Mesendoderm (in vitro differentiated cells): ENCODE results near the gene FOXP1.

ENCODE experiments used
- DNase-seq: peaks from one replicate; pipeline ENCODE4 v3.0.0; 2013
- H2AK5ac ChIP-seq: 2 replicates; pipeline ENCODE4 v1.6.1; 2013; ENCODE audit warnings: low read length, inconsistent platforms
- H2BK120ac ChIP-seq: 2 replicates; pipeline ENCODE4 v1.6.1; 2013; ENCODE audit warnings: low read depth, mild to moderate bottlenecking, low read length, moderate library complexity, mixed read lengths
- H2BK15ac ChIP-seq: replicated peaks from 2 replicates; pipeline ENCODE4 v1.6.1; 2013; ENCODE audit warnings: low read depth, mild to moderate bottlenecking, moderate library complexity
- H2BK5ac ChIP-seq: 2 replicates; pipeline ENCODE4 v1.6.1; 2013; ENCODE audit warnings: low read length, inconsistent platforms
- H3K18ac ChIP-seq: 2 replicates; pipeline ENCODE4 v1.6.1; 2013; ENCODE audit warnings: mild to moderate bottlenecking, low read length, mixed read lengths
- H3K23ac ChIP-seq: one replicate; pipeline ENCODE4 v1.6.1; 2013; ENCODE audit warnings: low read length
- H3K27ac ChIP-seq: 2 replicates; pipeline ENCODE4 v1.5.1; 2013; ENCODE audit warnings: low read depth, mild to moderate bottlenecking, inconsistent platforms, low read length, moderate library complexity
- H3K27me3 ChIP-seq: 2 replicates; pipeline ENCODE4 v1.6.1; 2013; ENCODE audit warnings: low read length, control low read depth, mild to moderate bottlenecking, inconsistent platforms; ENCODE audit not compliant: insufficient read depth, poor library complexity
- H3K36me3 ChIP-seq: 2 replicates; pipeline ENCODE4 v1.6.1; 2013; ENCODE audit warnings: low read length, inconsistent platforms; ENCODE audit not compliant: control insufficient read depth, insufficient read depth
- H3K4ac ChIP-seq: one replicate; pipeline ENCODE4 v1.6.1; 2013; ENCODE audit warnings: low read depth, mild to moderate bottlenecking, low read length, moderate library complexity
- H3K4me1 ChIP-seq: 2 replicates; pipeline ENCODE4 v1.6.1; 2013; ENCODE audit warnings: low read depth, low read length, inconsistent platforms; ENCODE audit not compliant: control insufficient read depth
- H3K4me2 ChIP-seq: 2 replicates; pipeline ENCODE4 v1.6.1; 2013; ENCODE audit warnings: low read length
- H3K4me3 ChIP-seq: 2 replicates; pipeline ENCODE4 v1.5.1; 2013; ENCODE audit warnings: mild to moderate bottlenecking, low read length
- H3K56ac ChIP-seq: one replicate; pipeline ENCODE4 v1.6.1; 2013; ENCODE audit warnings: low read length
- H3K79me1 ChIP-seq: 2 replicates; pipeline ENCODE4 v1.6.1; 2013; ENCODE audit warnings: low read length, inconsistent platforms
- H3K79me2 ChIP-seq: 2 replicates; pipeline ENCODE4 v1.6.1; 2013; ENCODE audit warnings: mild to moderate bottlenecking, low read length; ENCODE audit not compliant: control insufficient read depth, insufficient read depth
- H3K9ac ChIP-seq: 2 replicates; pipeline ENCODE4 v1.6.1; 2013; ENCODE audit warnings: low read length, inconsistent platforms
- H4K5ac ChIP-seq: one replicate; pipeline ENCODE4 v1.6.1; 2013; ENCODE audit warnings: low read length
- H4K8ac ChIP-seq: one replicate; pipeline ENCODE4 v1.6.1; 2013; ENCODE audit warnings: low read depth, mild to moderate bottlenecking, control low read depth, low read length, moderate library complexity
- WGBS: extraction: QIAGEN DNeasy Blood & Tissue Kit; methylation state at CpG from one replicate; pipeline ENCODE4 v1.1.7; 2013; ENCODE audit warnings: low lambda C conversion rate, missing lambda C conversion rate; ENCODE audit not compliant: insufficient coverage; ENCODE audit errors: extremely low coverage; 5-methylcytosine and 5-hydroxymethylcytosine counted together

The FOXP1 gene

GRCh38 chr3:71005702-71006321 is 577.7 kb downstream of the FOXP1 start:
- Histone ChIP-seq H2BK15ac (no peak overlapping the region), H2BK120ac (no peak overlapping the region), H4K5ac (no peak overlapping the region), H3K4me1 (peaks cover 5% of the 10 kb centered on the region), H3K79me1 (no peaks in the 10 kb centered on the region), H2BK5ac (no peak overlapping the region), H3K4me3 (no peak overlapping the region), H2AK5ac (no peak overlapping the region), H3K36me3 (no peaks in the 10 kb centered on the region), H3K27me3 (no peaks in the 10 kb centered on the region), H3K4me2 (no peak overlapping the region), H3K56ac (no peak overlapping the region), H3K9ac (no peak overlapping the region), H3K18ac (peak overlapping the region; percentile 75), H4K8ac (no peak overlapping the region), H3K4ac (no peak overlapping the region), H3K23ac (no peak overlapping the region), H3K79me2 (no peaks in the 10 kb centered on the region), H3K27ac (no peak overlapping the region)
- WGBS: no CpG with 5 or more reads among the region's 10 CpGs
- DNase-seq: no peak

DNA sequence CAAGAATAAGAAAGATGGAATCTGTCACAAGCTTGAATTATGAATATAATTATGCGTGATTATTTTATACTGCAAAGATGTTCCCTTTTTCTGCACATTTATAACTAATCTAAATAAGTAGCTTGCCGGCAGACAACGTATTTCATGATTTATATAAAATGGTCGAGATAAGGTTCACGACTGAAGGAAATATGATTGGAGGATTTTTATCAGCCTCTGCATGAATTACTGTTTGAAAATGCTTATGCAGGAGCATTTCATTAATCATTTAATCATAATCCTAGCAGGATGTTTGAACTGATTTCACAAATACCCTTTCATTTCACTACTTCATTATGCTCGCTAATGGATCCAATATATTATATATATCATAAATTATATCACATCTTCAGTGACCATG is 580.0 kb downstream of the FOXP1 start:
- no peaks in the 10 kb centered on the region for H3K36me3 ChIP-seq
- no peak overlapping the region for H3K23ac ChIP-seq
- no peak overlapping the region for H4K8ac ChIP-seq
- H2BK15ac ChIP-seq: no peak overlapping the region
- H3K79me1 ChIP-seq: no peaks in the 10 kb centered on the region
- H2BK5ac ChIP-seq: no peak overlapping the region
- no peaks in the 10 kb centered on the region for H3K79me2 ChIP-seq
- no peak overlapping the region for H2BK120ac ChIP-seq
- no peak overlapping the region for H3K27ac ChIP-seq
- H3K4me2 ChIP-seq: no peak overlapping the region
- no peak overlapping the region for H3K9ac ChIP-seq
- H3K27me3 ChIP-seq: no peaks in the 10 kb centered on the region
- no peak overlapping the region for H3K4me3 ChIP-seq
- H3K4me1 ChIP-seq: peaks cover 5% of the 10 kb centered on the region
- H4K5ac ChIP-seq: no peak overlapping the region
- WGBS: 100% methylated on average over 1 of the region's 6 CpGs
- no peak overlapping the region for H3K4ac ChIP-seq
- no peak for DNase-seq
- no peak overlapping the region for H2AK5ac ChIP-seq
- H3K56ac ChIP-seq: no peak overlapping the region
- no peak overlapping the region for H3K18ac ChIP-seq

DNA sequence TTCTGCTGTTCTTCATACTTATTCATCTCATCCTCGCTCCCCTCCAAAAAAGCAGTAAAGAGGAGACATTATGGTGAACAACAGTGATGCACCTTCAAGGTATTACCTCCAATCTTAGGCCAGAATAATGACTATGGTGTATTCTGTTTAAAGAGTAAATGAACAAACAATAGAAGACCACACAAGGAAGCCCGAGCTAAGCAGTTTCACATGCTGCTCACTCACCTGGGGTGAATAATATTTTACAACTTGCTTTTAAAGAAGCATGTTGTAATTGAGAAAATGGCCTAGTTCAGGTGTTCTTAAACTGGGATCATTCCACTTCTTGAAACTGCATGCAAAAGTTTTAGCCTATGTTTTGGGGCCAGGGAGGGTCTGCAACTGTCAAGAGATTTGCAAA is 581.2 kb downstream of the FOXP1 start:
- H3K79me2 ChIP-seq: no peaks in the 10 kb centered on the region
- H3K36me3 ChIP-seq: no peaks in the 10 kb centered on the region
- no peak overlapping the region for H3K27ac ChIP-seq
- H3K23ac ChIP-seq: no peak overlapping the region
- no peak for DNase-seq
- H2BK15ac ChIP-seq: no peak overlapping the region
- H2AK5ac ChIP-seq: no peak overlapping the region
- peaks cover 4% of the 10 kb centered on the region for H3K4me1 ChIP-seq
- no peak overlapping the region for H3K18ac ChIP-seq
- H2BK120ac ChIP-seq: no peak overlapping the region
- H2BK5ac ChIP-seq: no peak overlapping the region
- no peaks in the 10 kb centered on the region for H3K27me3 ChIP-seq
- no peak overlapping the region for H3K4ac ChIP-seq
- no peak overlapping the region for H3K4me2 ChIP-seq
- no peaks in the 10 kb centered on the region for H3K79me1 ChIP-seq
- no peak overlapping the region for H4K5ac ChIP-seq
- H3K56ac ChIP-seq: no peak overlapping the region
- WGBS: no CpG with 5 or more reads among the region's 2 CpGs
- no peak overlapping the region for H4K8ac ChIP-seq
- H3K4me3 ChIP-seq: no peak overlapping the region
- H3K9ac ChIP-seq: no peak overlapping the region

DNA sequence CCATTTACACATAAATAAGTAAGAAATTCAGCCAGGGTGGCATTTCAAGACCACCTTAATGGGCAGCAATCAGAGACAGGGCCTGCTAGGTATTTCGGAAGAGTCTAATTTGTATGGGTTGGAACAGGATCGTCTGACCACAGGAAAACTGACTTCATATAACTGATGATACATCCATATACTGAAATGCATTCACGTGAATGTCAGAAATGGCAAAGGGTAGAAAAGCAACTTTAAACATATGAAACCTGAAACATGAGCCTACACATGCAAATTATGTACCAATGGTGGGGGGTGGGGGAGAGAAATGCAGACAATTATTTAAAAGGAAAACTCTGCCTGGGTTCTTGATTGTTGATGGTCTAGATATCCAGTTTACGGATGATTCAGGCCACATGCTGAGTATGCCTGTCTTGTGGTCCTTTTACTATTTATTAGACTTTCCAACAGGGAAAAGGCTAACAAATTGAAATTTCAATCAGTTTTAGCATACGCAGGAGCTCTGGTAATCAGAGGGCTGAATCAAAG is 582.2 kb downstream of the FOXP1 start:
- no peaks in the 10 kb centered on the region for H3K79me2 ChIP-seq
- WGBS: no CpG with 5 or more reads among the region's 5 CpGs

DNA sequence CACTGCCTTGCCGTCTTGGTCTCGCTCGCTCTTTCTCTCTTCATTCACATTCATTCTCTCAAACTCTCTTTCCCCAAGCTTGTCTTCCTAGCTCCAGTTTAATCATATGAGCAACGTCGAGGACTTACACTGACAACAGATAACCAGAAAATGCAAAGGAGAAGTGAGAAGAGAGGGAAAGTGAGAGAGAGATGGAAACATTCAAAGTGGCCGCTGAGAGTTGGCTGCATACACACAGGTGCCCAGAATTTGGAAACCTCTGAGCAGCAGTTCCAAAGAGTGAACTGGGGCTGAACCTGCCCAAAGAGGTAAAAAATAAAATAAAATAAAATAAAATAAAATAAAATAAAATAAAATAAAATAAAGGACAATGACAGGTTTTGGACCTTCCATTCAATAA is 583.0 kb downstream of the FOXP1 start:
- H3K36me3 ChIP-seq: no peaks in the 10 kb centered on the region
- H2BK15ac ChIP-seq: no peak overlapping the region
- no peaks in the 10 kb centered on the region for H3K79me2 ChIP-seq
- H3K4ac ChIP-seq: no peak overlapping the region
- no peak overlapping the region for H3K4me3 ChIP-seq
- WGBS: no CpG with 5 or more reads among the region's 6 CpGs
- H3K27me3 ChIP-seq: no peaks in the 10 kb centered on the region
- no peak overlapping the region for H3K23ac ChIP-seq
- H2BK120ac ChIP-seq: no peak overlapping the region
- H3K4me2 ChIP-seq: no peak overlapping the region
- no peak overlapping the region for H4K5ac ChIP-seq
- no peak overlapping the region for H3K56ac ChIP-seq
- H2AK5ac ChIP-seq: no peak overlapping the region
- H3K18ac ChIP-seq: no peak overlapping the region
- H3K9ac ChIP-seq: no peak overlapping the region
- no peak overlapping the region for H3K27ac ChIP-seq
- no peaks in the 10 kb centered on the region for H3K79me1 ChIP-seq
- H3K4me1 ChIP-seq: peaks cover 2% of the 10 kb centered on the region
- DNase-seq: no peak
- H4K8ac ChIP-seq: no peak overlapping the region
- no peak overlapping the region for H2BK5ac ChIP-seq

More for the DNA sequence above, 582.2 kb downstream of the FOXP1 start:
- no peak for DNase-seq
- H4K8ac ChIP-seq: no peak overlapping the region
- no peak overlapping the region for H2BK15ac ChIP-seq
- H3K36me3 ChIP-seq: no peaks in the 10 kb centered on the region
- H2BK5ac ChIP-seq: no peak overlapping the region
- H3K4me3 ChIP-seq: no peak overlapping the region
- peaks cover 2% of the 10 kb centered on the region for H3K4me1 ChIP-seq
- no peak overlapping the region for H3K4ac ChIP-seq
- no peak overlapping the region for H3K56ac ChIP-seq
- no peaks in the 10 kb centered on the region for H3K79me1 ChIP-seq
- H3K18ac ChIP-seq: peak overlapping the region; percentile 51
- no peak overlapping the region for H2BK120ac ChIP-seq
- H3K27me3 ChIP-seq: no peaks in the 10 kb centered on the region
- no peak overlapping the region for H3K23ac ChIP-seq
- no peak overlapping the region for H3K4me2 ChIP-seq
- no peak overlapping the region for H3K27ac ChIP-seq
- H2AK5ac ChIP-seq: no peak overlapping the region
- H3K9ac ChIP-seq: no peak overlapping the region
- no peak overlapping the region for H4K5ac ChIP-seq

DNA sequence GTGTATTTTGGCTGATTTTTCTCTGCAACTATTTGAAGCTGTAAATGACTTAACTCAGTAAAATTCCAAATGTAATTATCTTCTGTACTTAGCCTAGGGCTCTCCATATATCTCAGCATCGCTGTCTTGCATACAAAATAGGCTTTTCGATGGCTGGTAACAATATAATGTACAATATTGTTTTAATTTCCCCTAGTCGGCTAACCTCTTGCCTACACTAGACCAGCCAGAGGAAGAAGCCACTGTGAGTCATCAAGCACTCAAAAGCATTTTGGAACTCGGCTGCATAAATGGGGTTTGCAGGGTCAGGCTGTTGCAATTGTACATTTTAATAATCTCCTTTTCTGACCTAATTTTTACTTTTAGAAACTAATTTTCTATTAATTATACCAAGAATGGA is 583.8 kb downstream of the FOXP1 start:
- Histone ChIP-seq H3K79me1 (no peaks in the 10 kb centered on the region), H3K4me3 (no peak overlapping the region), H3K27ac (no peak overlapping the region), H3K4me2 (no peak overlapping the region), H2BK5ac (no peak overlapping the region), H3K9ac (no peak overlapping the region), H3K23ac (no peak overlapping the region), H2AK5ac (no peak overlapping the region), H3K27me3 (no peaks in the 10 kb centered on the region), H3K4me1 (peaks cover 2% of the 10 kb centered on the region), H3K4ac (no peak overlapping the region), H4K8ac (no peak overlapping the region), H2BK120ac (no peak overlapping the region), H4K5ac (no peak overlapping the region), H3K18ac (no peak overlapping the region), H3K79me2 (no peaks in the 10 kb centered on the region), H3K56ac (no peak overlapping the region), H3K36me3 (no peaks in the 10 kb centered on the region), H2BK15ac (no peak overlapping the region)
- no peak for DNase-seq
- no CpG with 5 or more reads among the region's 4 CpGs for WGBS
